HG03354 (cell line): ENCODE measurements around the gene ALPI.
"Not testable (repeated sequence)": the region's sequence is repeated elsewhere in the genome, so short reads cannot be mapped to it uniquely, and the experiment has no call there.

Experiments used
- ATAC-seq: cut with Tn5 transposase; IDR thresholded peaks from one replicate; pipeline ENCODE4 v1.9.1; 2021; ENCODE audit warnings: mild to moderate bottlenecking; ENCODE audit not compliant: unreplicated experiment, poor library complexity, severe bottlenecking

ALPI gene

GRCh38 chr2:232440220-232441018, 15.5 kb upstream of the ALPI start:
- ATAC-seq: peak; percentile 79

GRCh38 chr2:232441147-232441651, 14.8 kb upstream of the ALPI start:
- ATAC-seq: no peak

- ATAC-seq: not testable (repeated sequence)
These were observed 14.0 kb upstream of the ALPI start for GRCh38 chr2:232441922-232442321.

GRCh38 chr2:232442431-232442830, 13.5 kb upstream of the ALPI start:
- not testable (repeated sequence) for ATAC-seq

- not testable (repeated sequence) for ATAC-seq
These were observed 12.9 kb upstream of the ALPI start for GRCh38 chr2:232443047-232443446.

GRCh38 chr2:232443669-232444408, 12.1 kb upstream of the ALPI start:
- not testable (repeated sequence) for ATAC-seq

GRCh38 chr2:232444409-232445148, 11.4 kb upstream of the ALPI start:
- ATAC-seq: no peak

- ATAC-seq: not testable (repeated sequence)
These were observed 10.6 kb upstream of the ALPI start for GRCh38 chr2:232445149-232445885.

- not testable (repeated sequence) for ATAC-seq
These were observed 9.6 kb upstream of the ALPI start for GRCh38 chr2:232446266-232446777.

- ATAC-seq: no peak
These were observed 8.8 kb upstream of the ALPI start for GRCh38 chr2:232447091-232447620.

GRCh38 chr2:232447638-232448303, 8.2 kb upstream of the ALPI start:
- no peak for ATAC-seq

GRCh38 chr2:232448304-232448690, 7.7 kb upstream of the ALPI start:
- no peak for ATAC-seq

- no peak for ATAC-seq
These were observed 6.0 kb upstream of the ALPI start for GRCh38 chr2:232449964-232450363.

GRCh38 chr2:232451645-232452044, 4.3 kb upstream of the ALPI start:
- not testable (repeated sequence) for ATAC-seq

GRCh38 chr2:232454630-232455029, 1.3 kb upstream of the ALPI start:
- ATAC-seq: no peak

GRCh38 chr2:232456296-232457120, 555 bp downstream of the ALPI start:
- no peak for ATAC-seq

GRCh38 chr2:232457121-232458011, 1.4 kb downstream of the ALPI start:
- no peak for ATAC-seq
